ENCODE data around the gene TFAP2A.

DNA sequence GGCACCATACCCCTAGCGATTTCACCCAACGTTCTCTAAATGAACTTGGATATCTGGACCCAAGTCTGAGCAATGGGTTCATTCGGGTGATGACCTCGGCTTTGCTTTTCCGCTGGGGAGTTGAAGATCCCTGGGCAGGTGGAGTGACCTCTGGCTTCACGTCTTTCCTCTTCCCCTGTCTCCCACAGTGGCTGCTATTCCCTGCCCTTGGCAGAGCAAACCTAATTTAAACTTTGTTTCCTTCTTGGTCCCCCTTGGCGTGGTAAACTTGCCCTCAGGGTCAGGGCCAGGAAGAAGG lies 7.8 kb upstream of the TFAP2A start:
- TF ChIP-seq TAF1 (IDR thresholded peaks at IDR 0.05; ENCODE audit: borderline replicate concordance, insufficient read depth, low read length) (no peak), POLR2AphosphoS5 (IDR thresholded peaks at IDR 0.05; ENCODE audit: low read depth, low read length) (no peak)

Measured in PFSK-1 (cell line).